ENCODE results near the gene MPDZ.

- no peak for TF ChIP-seq CTCF (IDR thresholded peaks at IDR 0.05)
- no peak for TF ChIP-seq EZH2 (IDR thresholded peaks at IDR 0.05)
Measured at GRCh38 chr9:13165956-13166355, 113.5 kb downstream of the MPDZ start.

Data from neural progenitor cell (in vitro differentiated cells).